ENCODE results near the gene GRB2. TPM values are rescaled to one million over a fixed set of nuclear protein-coding genes. Genes with fewer than 3 reads are reported as not detected.

Gene GRB2
- total and polyA plus RNA-seq, 2 of the 8 experiments (the other 6 are each of a cell fraction or from before 2014, with no cell fraction given): 44.2 to 101 TPM

GRCh38 chr17:75392559-75392958 lies 12.9 kb downstream of the GRB2 start (continued):
- no peak for TF ChIP-seq CHD2 (IDR thresholded peaks at IDR 0.05; ENCODE audit: low read length)
- TF ChIP-seq ZNF274 (IDR thresholded peaks at IDR 0.05; ENCODE audit: borderline replicate concordance, extremely low read depth, low read length): no peak
- TF ChIP-seq MAFK (IDR thresholded peaks at IDR 0.05; ENCODE audit: low read depth, low read length): no peak
- TF ChIP-seq USF2 (IDR thresholded peaks at IDR 0.05; ENCODE audit: low read length): no peak
- no peak for TF ChIP-seq YY1 (IDR thresholded peaks at IDR 0.05; ENCODE audit: low read depth, low read length)
- TF ChIP-seq CHD1 (IDR thresholded peaks at IDR 0.05; ENCODE audit: low read depth, low read length): no peak
- TF ChIP-seq POU5F1 (IDR thresholded peaks at IDR 0.05; ENCODE audit: low read depth, low read length): no peak

Measured in H1 (cell line).